SU-DHL-6 (cell line): Measurements from ENCODE around the gene TNNT2.

Experiments
- H2AFZ ChIP-seq: fragments of 200-600 bp; sonication (generic); 2 replicates; pipeline ENCODE4 v1.6.1; 2014; ENCODE audit warnings: low read depth, mild to moderate bottlenecking, moderate library complexity, mixed read lengths, antibody characterized with exemption, low read length; ENCODE audit not compliant: severe bottlenecking
- H3F3A ChIP-seq: fragments of 200-600 bp; shearing (Covaris generic); 2 replicates; pipeline ENCODE4 v1.6.0; 2016; ENCODE audit warnings: antibody characterized with exemption, mild to moderate bottlenecking; ENCODE audit not compliant: insufficient read depth
- H3K27ac ChIP-seq: fragments of 200-600 bp; sonication (generic); 2 replicates; pipeline ENCODE4 v1.5.1; 2016; ENCODE audit warnings: low read depth, mild to moderate bottlenecking, low read length, moderate library complexity, mixed read lengths
- H3K27me3 ChIP-seq: fragments of 200-600 bp; sonication (generic), shearing (Covaris generic); 2 replicates; pipeline ENCODE4 v1.6.0; 2014; ENCODE audit warnings: mild to moderate bottlenecking, low read length
- H3K36me3 ChIP-seq: fragments of 200-600 bp; sonication (generic); 2 replicates; pipeline ENCODE4 v1.6.1; 2014; ENCODE audit warnings: mild to moderate bottlenecking, low read length, mixed read lengths
- H3K4me2 ChIP-seq: fragments of 300-600, 200-600 bp; shearing (Covaris generic), sonication (generic); 2 replicates; pipeline ENCODE4 v1.6.0; 2014; ENCODE audit warnings: low read length, low read depth, mild to moderate bottlenecking; ENCODE audit not compliant: poor library complexity, severe bottlenecking
- H3K4me3 ChIP-seq: fragments of 200-600 bp; sonication (generic); 2 replicates; pipeline ENCODE4 v1.5.1; 2014; ENCODE audit warnings: antibody characterized with exemption, low read length, mild to moderate bottlenecking, mixed read lengths; ENCODE audit not compliant: insufficient read depth, poor library complexity, severe bottlenecking
- H3K79me2 ChIP-seq: fragments of 200-600 bp; sonication (generic); 2 replicates; pipeline ENCODE4 v1.6.1; 2014; ENCODE audit warnings: mild to moderate bottlenecking, low read length, moderate library complexity; ENCODE audit not compliant: insufficient read depth
- H3K9ac ChIP-seq: fragments of 200-600 bp; sonication (generic); 2 replicates; pipeline ENCODE4 v1.7.0; 2014; ENCODE audit warnings: mild to moderate bottlenecking, low read length
- H3K9me2 ChIP-seq: fragments of 200-600 bp; sonication (generic); replicated peaks from 2 replicates; pipeline ENCODE4 v1.6.1; 2014; ENCODE audit warnings: low read length; ENCODE audit not compliant: insufficient read depth
- H3K9me3 ChIP-seq: fragments of 200-600 bp; sonication (generic); 2 replicates; pipeline ENCODE4 v1.6.1; 2014; ENCODE audit warnings: low read length, mixed read lengths; ENCODE audit not compliant: insufficient read depth
- H4K20me1 ChIP-seq: fragments of 200-600 bp; sonication (generic); 2 replicates; pipeline ENCODE4 v1.6.1; 2014; ENCODE audit warnings: low read depth, mild to moderate bottlenecking, antibody characterized with exemption, low read length, moderate library complexity, mixed read lengths
- EZH2phosphoT487 ChIP-seq: fragments of 200-600 bp; sonication (generic), shearing (Covaris generic); conservative IDR thresholded peaks from 2 replicates; pipeline ENCODE4 v1.6.1; 2018; ENCODE audit warnings: mild to moderate bottlenecking, antibody characterized with exemption, low read length, moderate library complexity, mixed read lengths
- TF ChIP-seq, protein P1 (sequence below): fragments of 200-600 bp; sonication (generic); IDR thresholded peaks from one replicate; pipeline ENCODE4 v1.5.1; 2017; ENCODE audit warnings: antibody characterized with exemption, mild to moderate bottlenecking, low read length, moderate library complexity; ENCODE audit not compliant: insufficient read depth, poor library complexity, severe bottlenecking

Gene TNNT2

DNA sequence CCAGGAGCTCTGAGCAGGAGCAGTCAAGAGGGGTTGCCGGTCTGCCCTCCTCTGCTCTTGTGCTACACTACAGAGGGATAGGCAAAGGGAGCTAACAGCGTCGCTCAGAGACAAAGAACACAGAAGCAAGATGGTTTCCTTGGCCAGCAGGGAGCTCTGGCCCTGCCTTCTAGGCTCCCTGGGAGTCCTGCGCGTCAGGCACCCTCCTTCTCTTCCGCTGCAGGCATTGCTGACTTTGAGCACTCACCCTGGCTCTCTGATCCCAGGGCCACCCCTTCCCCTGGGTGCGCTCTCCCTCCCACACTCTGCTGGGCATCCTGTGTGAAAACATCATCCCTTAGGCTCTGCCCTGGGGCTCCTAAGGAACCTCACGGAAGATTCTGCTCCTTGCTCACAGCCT lies 43.6 kb upstream of the TNNT2 start:
- Histone ChIP-seq H3K4me2 (no peak overlapping the region), H3K9ac (no peak overlapping the region), H3K27ac (no peak overlapping the region), H3K79me2 (no peaks in the 10 kb centered on the region), H3K4me3 (no peak overlapping the region), H2AFZ (no peak overlapping the region), H3K27me3 (no peaks in the 10 kb centered on the region), H3K9me2 (no peaks in the 10 kb centered on the region), H3K9me3 (no peaks in the 10 kb centered on the region), H4K20me1 (no peaks in the 10 kb centered on the region), H3K36me3 (no peaks in the 10 kb centered on the region), H3F3A (no peaks in the 10 kb centered on the region)
- TF ChIP-seq, protein P1, sequence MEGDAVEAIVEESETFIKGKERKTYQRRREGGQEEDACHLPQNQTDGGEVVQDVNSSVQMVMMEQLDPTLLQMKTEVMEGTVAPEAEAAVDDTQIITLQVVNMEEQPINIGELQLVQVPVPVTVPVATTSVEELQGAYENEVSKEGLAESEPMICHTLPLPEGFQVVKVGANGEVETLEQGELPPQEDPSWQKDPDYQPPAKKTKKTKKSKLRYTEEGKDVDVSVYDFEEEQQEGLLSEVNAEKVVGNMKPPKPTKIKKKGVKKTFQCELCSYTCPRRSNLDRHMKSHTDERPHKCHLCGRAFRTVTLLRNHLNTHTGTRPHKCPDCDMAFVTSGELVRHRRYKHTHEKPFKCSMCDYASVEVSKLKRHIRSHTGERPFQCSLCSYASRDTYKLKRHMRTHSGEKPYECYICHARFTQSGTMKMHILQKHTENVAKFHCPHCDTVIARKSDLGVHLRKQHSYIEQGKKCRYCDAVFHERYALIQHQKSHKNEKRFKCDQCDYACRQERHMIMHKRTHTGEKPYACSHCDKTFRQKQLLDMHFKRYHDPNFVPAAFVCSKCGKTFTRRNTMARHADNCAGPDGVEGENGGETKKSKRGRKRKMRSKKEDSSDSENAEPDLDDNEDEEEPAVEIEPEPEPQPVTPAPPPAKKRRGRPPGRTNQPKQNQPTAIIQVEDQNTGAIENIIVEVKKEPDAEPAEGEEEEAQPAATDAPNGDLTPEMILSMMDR = no peak
- no peak for TF ChIP-seq EZH2phosphoT487

DNA sequence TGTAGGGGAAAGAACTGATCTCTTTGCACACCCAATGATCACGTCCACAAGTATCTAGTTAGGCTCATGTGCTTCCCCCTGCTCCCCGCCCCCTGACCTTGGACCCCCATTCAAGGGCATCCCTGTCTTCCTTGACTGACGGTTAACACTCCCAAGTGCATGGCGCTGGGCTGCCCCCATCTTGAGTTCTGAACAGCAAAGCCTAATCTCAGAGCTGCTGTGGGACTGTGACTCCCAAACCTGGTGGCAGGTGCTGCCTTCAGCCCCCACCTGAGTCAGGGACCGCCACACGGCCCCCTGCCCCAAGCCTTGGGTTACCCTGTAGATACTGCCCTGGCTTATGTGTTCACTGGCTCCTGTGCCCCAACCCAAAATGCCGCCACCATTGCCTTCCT lies 43.1 kb upstream of the TNNT2 start:
- H3K27ac ChIP-seq = no peak overlapping the region
- no peaks in the 10 kb centered on the region for H3K79me2 ChIP-seq
- H4K20me1 ChIP-seq = no peaks in the 10 kb centered on the region
- no peaks in the 10 kb centered on the region for H3K9me3 ChIP-seq
- no peaks in the 10 kb centered on the region for H3K27me3 ChIP-seq
- H3K9ac ChIP-seq = no peak overlapping the region
- no peak overlapping the region for H3K4me2 ChIP-seq
- H3K36me3 ChIP-seq = no peaks in the 10 kb centered on the region
- no peaks in the 10 kb centered on the region for H3K9me2 ChIP-seq
- no peak overlapping the region for H3K4me3 ChIP-seq
- TF ChIP-seq, protein P1 = no peak
- no peak for TF ChIP-seq EZH2phosphoT487
- H2AFZ ChIP-seq = no peak overlapping the region
- no peaks in the 10 kb centered on the region for H3F3A ChIP-seq

DNA sequence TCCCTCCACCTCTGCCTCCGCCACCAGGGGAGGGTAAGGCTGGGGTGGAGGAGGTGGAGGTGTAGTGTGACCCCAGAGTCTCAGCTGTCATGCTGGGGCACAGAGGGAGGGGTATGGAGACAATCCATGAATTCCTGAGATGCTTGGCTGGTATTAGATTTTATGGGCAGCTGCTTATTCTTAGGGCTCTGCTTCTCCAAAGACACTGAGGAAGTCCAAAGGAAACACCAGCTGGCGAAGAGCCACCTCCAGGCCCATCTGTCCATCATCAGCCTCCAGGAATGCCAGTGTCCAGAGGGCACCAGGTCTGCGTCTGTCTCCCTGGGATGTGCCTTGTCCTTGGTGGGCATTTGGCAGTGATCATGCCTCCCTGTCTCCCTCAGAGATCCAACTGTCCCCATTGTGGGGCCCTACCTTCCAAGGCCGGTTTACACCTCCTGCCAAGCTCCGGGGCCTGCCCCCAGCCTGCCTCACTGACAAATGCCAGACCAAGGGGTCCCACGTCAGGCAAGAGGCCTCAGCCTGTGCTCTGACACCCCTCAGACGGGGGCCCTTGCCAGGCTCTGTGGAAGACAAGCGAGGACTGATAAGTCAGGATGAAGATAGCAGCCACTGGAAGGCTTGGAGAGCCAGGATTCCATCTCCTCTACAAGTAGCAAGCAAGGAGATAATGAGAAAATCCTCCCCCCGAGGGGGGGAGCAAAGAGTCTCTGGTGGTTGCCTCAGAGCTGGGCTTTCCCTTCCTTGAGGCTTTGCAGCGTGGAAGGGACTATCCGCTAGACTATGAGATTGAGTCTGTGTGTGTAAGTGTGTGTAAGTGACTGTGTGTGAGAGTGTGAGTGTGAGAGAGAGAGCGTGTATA lies 42.5 kb upstream of the TNNT2 start:
- TF ChIP-seq EZH2phosphoT487 = no peak
- TF ChIP-seq, protein P1 = no peak
- Histone ChIP-seq H3K27ac (no peak overlapping the region), H4K20me1 (no peaks in the 10 kb centered on the region), H3K79me2 (no peaks in the 10 kb centered on the region), H3K9me3 (no peaks in the 10 kb centered on the region), H3K36me3 (no peaks in the 10 kb centered on the region), H3K4me3 (no peak overlapping the region), H2AFZ (no peak overlapping the region), H3K9ac (no peak overlapping the region), H3K9me2 (no peaks in the 10 kb centered on the region), H3K27me3 (no peaks in the 10 kb centered on the region), H3K4me2 (no peak overlapping the region), H3F3A (no peaks in the 10 kb centered on the region)
